ENCODE data around the gene TNNI2.

- TF ChIP-seq EZH2 (IDR thresholded peaks at IDR 0.05; ENCODE audit: borderline replicate concordance, low read depth, low read length, poor library complexity, severe bottlenecking) (no peak), CTCF (conservative IDR thresholded peaks at IDR 0.05; ENCODE audit: low read depth, low read length) (no peak)
Observed at GRCh38 chr11:1820463-1821325, 18.1 kb upstream of the TNNI2 start.

Data from A673 (cell line).